Measurements from ENCODE around the gene HES3. TPM values are rescaled to one million over a fixed set of nuclear protein-coding genes. Genes with fewer than 3 reads are reported as not detected.

The HES3 gene
- total and polyA plus RNA-seq, 2 of the 4 experiments (the other 2 are of a cell fraction) = not detected

- H3K56ac ChIP-seq (ENCODE audit: extremely low read depth, insufficient read depth, low read length) = no peak overlapping the region
- in situ Hi-C loops (cut with MboI; ENCODE audit: low sequenced_read_pairs) = no loop called here
- H3K36me3 ChIP-seq (ENCODE audit: control insufficient read depth, insufficient read depth, low read length) = peaks cover 5% of the 10 kb centered on the region
- H3K4me3 ChIP-seq (ENCODE audit: insufficient read depth, low read depth, low read length) = no peak overlapping the region
- no peak overlapping the region for H2BK20ac ChIP-seq (ENCODE audit: low read depth, low read length)
- H4K20me1 ChIP-seq (ENCODE audit: insufficient read depth, low read length) = peaks cover 4% of the 10 kb centered on the region; the same call in 1 of the 2 replicates
- no peak overlapping the region for H4K91ac ChIP-seq (ENCODE audit: insufficient read depth, low read depth, low read length)
- H2BK5ac ChIP-seq (ENCODE audit: low read depth, low read length, poor library complexity, severe bottlenecking) = no peak overlapping the region
- no CpG with 5 or more reads among the region's 4 CpGs for WGBS, 2 experiments (ENCODE audit: extremely low coverage in 2 of 2, insufficient read length in 1 of 2)
- H3K4ac ChIP-seq (ENCODE audit: low read depth, low read length) = no peak overlapping the region
- no peak overlapping the region for H3K4me2 ChIP-seq (ENCODE audit: low read depth, low read length)
- no peak overlapping the region for H2BK15ac ChIP-seq (ENCODE audit: low read depth, low read length)
- H3K9me1 ChIP-seq (ENCODE audit: insufficient read depth, low read length) = no peaks in the 10 kb centered on the region; the same call in 1 of the 2 replicates
- ChIA-PET POLR2A (ENCODE audit: unreplicated experiment) (no interaction called here), CTCF (no interaction called here)
- H3K18ac ChIP-seq (ENCODE audit: low read depth, low read length) = no peak overlapping the region
- H2BK120ac ChIP-seq (ENCODE audit: low read depth, low read length) = no peak overlapping the region
- no peak overlapping the region for H2AK5ac ChIP-seq (ENCODE audit: low read depth, low read length)
- H3K9me3 ChIP-seq (ENCODE audit: control insufficient read depth, insufficient read depth, low read length) = no peaks in the 10 kb centered on the region
- H3K27me3 ChIP-seq (ENCODE audit: control insufficient read depth, insufficient read depth, low read length) = peaks cover 29% of the 10 kb centered on the region
- no TSS peak for BruUV-seq (replicated peaks)
- H3K14ac ChIP-seq (replicated peaks; ENCODE audit: low read depth, low read length) = no peak overlapping the region
- H2AK9ac ChIP-seq (replicated peaks; ENCODE audit: low read depth, low read length, poor library complexity) = no peak overlapping the region
- H4K5ac ChIP-seq (ENCODE audit: low read depth, low read length) = no peak overlapping the region
- TF ChIP-seq MAFK (IDR thresholded peaks at IDR 0.05; ENCODE audit: low read depth, low read length) (no peak), ELK1 (IDR thresholded peaks at IDR 0.05; ENCODE audit: borderline replicate concordance, low read depth, low read length) (no peak), CTCF (conservative IDR thresholded peaks at IDR 0.05; ENCODE audit: low read depth, low read length) (no peak), FOS (IDR thresholded peaks at IDR 0.05; ENCODE audit: low read depth, low read length) (no peak), BHLHE40 (IDR thresholded peaks at IDR 0.05; ENCODE audit: low read depth, low read length) (no peak), NFE2L2 (IDR thresholded peaks at IDR 0.05; ENCODE audit: low read depth, low read length) (no peak), RAD21 (IDR thresholded peaks at IDR 0.05; ENCODE audit: low read length) (no peak), MAZ (IDR thresholded peaks at IDR 0.05; ENCODE audit: borderline replicate concordance, low read depth, low read length) (no peak), CHD1 (IDR thresholded peaks at IDR 0.05; ENCODE audit: low read depth, low read length) (no peak), POLR2A (IDR thresholded peaks at IDR 0.05; ENCODE audit: low read depth, low read length) (no peak), CEBPB (IDR thresholded peaks at IDR 0.05; ENCODE audit: low read depth, low read length) (no peak), RCOR1 (IDR thresholded peaks at IDR 0.05; ENCODE audit: insufficient replicate concordance, low read length) (no peak), SMC3 (IDR thresholded peaks at IDR 0.05; ENCODE audit: low read depth, low read length) (no peak), MXI1 (IDR thresholded peaks at IDR 0.05; ENCODE audit: borderline replicate concordance, low read depth, low read length) (no peak), RFX5 (IDR thresholded peaks at IDR 0.05; ENCODE audit: low read depth, low read length) (no peak)
- TF ChIP-seq, protein P1, sequence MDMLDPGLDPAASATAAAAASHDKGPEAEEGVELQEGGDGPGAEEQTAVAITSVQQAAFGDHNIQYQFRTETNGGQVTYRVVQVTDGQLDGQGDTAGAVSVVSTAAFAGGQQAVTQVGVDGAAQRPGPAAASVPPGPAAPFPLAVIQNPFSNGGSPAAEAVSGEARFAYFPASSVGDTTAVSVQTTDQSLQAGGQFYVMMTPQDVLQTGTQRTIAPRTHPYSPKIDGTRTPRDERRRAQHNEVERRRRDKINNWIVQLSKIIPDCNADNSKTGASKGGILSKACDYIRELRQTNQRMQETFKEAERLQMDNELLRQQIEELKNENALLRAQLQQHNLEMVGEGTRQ (IDR thresholded peaks at IDR 0.05; ENCODE audit: low read depth, low read length) = no peak
- H3K27ac ChIP-seq (ENCODE audit: insufficient read depth, low read length) = no peak overlapping the region
- dilution Hi-C loops (cut with HindIII; ENCODE audit: low sequenced_read_pairs, unreplicated experiment) = no loop called here
- peaks cover 18 to 25% of the 10 kb centered on the region in 2 experiments for H3K79me1 ChIP-seq (ENCODE audit: low read depth in 1 of 2, low read length in 2 of 2)
- DNase-seq (no peak), ATAC-seq (ENCODE audit: low read depth) (no peak)
- H3K23ac ChIP-seq (ENCODE audit: low read depth, low read length) = no peak overlapping the region
- H3K4me1 ChIP-seq (ENCODE audit: control insufficient read depth, insufficient read depth, low read length) = peaks cover 4% of the 10 kb centered on the region; the same call in 1 of the 2 replicates
- no peak overlapping the region for H2AFZ ChIP-seq (replicated peaks; ENCODE audit: low read length, poor library complexity)
- intact Hi-C loops (cut with micrococcal nuclease) = no loop called here
- no peak overlapping the region for H4K8ac ChIP-seq (ENCODE audit: low read depth in 2 of 2, low read length in 2 of 2)
- no peak overlapping the region for H3K9ac ChIP-seq (ENCODE audit: low read depth, low read length)
These were observed 6.9 kb upstream of the HES3 start for GRCh38 chr1:6237093-6237492.

Measured in IMR-90 (cell line).